ENCODE measurements around the gene GOLGA6L7.
A peak's percentile ranks its signal among the peaks of the same experiment; 100 is the strongest.
"Not testable (repeated sequence)": the region's sequence is repeated elsewhere in the genome, so short reads cannot be mapped to it uniquely, and the experiment has no call there.

The GOLGA6L7 gene

DNA sequence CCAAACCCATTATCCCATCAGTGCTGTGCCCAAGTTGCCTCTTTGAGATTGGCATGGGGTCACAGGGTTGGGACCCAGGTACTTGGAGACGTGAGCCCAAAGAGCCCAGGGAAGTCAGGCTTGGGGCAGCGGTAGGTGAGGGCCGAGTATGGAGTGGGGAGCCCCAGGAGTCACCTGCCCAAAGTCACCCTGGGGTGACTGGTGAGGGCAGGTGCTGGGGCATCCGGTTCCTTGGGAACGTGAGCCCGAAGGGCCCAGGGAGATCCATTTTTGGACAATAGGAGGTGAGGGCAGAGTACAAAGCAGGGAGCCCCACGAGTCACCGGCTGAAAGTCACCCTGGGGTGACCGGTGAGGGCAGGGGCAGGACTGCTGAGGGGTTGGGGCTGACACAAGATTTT is 485 bp downstream of the GOLGA6L7 start:
- not testable (repeated sequence) for DNase-seq (ENCODE audit: extremely low read depth in 1 of 2, low read depth in 1 of 2)

DNA sequence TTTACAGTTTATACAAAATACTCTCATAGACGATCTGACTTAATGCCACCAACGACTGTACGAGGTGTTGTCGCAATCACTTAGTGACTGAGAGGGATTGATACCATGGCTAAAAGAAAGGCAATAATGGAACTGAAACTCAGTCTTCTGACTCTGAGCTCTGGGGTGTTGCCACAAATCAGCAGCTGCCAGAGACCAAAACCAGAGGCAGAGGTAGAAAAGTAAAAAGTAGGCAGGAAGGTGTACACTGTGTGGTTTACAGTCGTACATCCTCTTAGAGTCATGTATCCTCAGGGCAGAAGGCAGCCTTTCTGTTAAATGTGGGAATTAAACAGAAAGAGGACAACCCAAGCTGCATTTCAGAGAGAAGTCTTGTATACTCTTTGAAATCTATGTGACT is 1.2 kb downstream of the GOLGA6L7 start:
- DNase-seq (ENCODE audit: extremely low read depth in 1 of 2, low read depth in 1 of 2) = not testable (repeated sequence)

DNA sequence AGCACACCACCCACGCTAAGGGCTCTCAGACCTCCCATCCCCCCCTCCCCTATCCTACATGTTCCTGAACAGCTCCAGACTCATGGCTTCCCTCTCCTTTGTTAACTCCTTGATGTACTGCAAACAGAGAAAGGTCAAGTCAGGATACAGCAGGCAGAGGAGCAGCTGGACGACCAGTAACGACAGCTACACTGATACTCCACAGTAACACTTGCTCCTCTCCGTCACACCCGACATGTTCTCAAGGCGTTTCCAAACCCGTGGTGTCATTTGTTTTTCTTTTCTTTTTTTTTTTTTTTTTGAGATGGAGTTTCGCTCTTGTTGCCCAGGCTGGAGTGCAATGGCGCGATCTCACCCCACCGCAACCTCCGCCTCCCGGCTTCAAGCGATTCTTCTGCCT is 4.3 kb downstream of the GOLGA6L7 start:
- DNase-seq (ENCODE audit: extremely low read depth in 1 of 2, low read depth in 1 of 2) = not testable (repeated sequence)

DNA sequence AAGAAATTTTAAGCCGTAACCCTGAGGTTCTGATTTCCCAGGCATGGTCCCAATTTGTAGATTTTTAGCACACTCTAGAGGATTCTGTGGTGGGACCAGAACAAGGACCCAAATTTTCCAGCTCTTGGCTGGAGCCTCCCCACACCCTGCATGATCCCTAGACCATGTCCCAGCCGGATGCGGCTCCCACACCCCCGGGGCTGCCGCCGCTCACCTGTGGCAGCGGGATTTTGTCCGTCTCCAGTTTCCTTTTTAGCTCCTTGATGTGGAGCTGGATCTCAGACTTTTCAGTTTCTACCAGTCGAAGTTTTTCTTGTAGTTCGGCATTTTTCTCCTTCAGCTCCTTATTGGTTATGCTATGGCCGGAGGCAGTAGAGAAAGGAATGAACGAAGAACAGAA is 4.9 kb downstream of the GOLGA6L7 start:
- DNase-seq (ENCODE audit: extremely low read depth in 1 of 2, low read depth in 1 of 2) = not testable (repeated sequence)

DNA sequence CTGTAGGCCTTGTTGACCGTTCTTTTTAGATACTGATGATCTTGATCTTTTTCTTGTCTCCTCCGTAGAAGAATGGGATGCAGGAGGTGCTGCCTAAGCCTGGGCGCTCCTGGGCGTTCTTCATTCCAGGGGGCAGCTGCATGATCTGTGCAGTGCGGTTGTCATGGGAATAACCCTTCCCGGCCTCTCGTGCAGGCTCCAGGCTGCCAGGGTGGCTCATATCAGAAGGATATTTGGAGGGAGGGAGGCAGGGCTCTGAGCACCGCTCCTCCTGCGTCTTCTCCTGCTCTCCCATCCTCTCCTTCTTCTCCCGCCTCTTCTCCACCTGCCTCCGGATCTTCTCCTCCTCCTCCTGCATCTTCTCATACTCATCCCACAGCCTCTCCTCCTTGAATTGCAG is 6.2 kb downstream of the GOLGA6L7 start:
- not testable (repeated sequence) for DNase-seq (ENCODE audit: extremely low read depth in 1 of 2, low read depth in 1 of 2)

DNA sequence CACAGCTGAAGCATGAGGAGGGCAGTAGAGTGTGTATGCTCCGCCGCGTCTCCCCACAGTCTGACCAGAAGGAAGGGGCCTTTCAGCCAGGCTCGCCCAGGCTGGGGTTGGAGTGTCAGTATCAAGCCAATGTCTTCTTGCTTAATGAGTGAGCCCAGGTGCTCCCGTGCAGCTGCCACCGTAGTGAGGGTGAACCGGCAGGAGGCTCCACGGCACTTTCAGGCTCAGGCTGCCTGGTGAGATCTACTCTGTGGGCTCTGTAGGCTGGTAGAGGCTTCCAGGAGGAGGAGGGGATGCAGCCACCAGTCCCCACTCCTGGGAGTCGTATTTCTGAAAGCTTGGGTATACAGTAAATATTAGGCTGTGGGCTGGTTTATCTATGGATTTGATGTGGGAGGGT is 8.2 kb downstream of the GOLGA6L7 start:
- not testable (repeated sequence) for DNase-seq (ENCODE audit: extremely low read depth in 1 of 2, low read depth in 1 of 2)

DNA sequence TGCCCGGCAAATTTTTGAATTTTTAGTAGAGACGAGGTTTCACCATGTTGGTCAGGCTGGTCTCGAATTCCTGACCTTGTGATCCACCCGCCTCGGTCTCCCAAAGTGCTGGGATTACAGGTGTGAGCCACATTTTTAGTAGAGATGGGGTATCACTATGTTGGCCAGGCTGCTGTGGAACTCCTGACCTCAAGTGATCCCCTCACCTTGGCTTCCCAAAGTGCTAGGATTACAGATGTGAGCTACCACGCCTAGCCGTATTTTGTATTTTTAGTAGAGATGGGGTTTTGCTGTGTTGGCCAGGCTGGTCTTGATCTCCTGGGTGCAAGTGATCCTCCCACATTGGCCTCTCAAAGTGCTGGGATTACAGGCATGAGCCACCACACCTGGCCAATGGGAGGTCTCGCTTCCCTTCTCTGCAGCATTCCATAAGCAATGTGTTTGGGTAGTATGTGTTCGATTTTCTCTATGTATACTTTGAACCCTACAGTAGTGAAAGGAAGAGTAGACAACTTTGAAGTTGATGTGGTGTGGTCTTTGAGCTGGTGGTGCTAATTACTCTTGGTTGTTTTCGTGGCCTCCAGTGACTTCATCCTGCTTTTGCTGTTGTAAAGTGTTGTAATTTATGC is 13.4 kb downstream of the GOLGA6L7 start:
- not testable (repeated sequence) for DNase-seq (ENCODE audit: extremely low read depth in 1 of 2, low read depth in 1 of 2)

DNA sequence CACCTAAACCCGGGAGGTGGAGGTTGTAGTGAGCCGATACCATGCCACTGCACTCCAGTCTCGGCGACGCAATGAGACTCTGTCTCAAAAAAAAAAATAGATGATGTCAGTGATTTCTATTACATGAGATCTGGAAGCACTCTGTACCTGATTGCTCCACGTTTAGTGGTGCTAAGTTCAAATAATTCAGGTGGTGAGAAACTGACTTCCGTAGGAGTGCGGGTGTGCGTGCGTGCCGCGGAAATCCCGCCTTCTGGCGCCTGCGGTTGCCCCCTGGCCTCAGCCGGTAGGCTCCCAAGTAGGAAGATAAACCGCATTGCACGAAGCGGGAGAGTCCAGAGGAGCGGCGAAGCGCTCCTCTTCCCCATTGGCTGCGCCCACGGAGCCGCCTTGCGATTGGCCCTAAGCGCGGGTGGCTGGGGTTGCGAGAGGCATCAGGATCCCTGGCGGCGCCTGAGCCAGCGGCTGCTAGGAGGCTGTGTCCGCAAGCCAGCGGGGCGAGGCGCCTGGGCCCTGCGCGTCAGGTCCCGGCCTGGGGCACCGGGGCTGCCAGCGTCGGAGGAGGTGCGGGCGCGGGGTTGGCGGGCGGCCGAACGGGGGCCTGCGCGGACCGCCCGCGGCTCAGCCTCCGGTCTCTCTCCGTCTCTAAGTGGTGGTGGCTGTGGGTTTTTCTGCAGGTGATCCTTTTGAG is 16.4 kb downstream of the GOLGA6L7 start:
- DNase-seq (ENCODE audit: extremely low read depth in 1 of 2, low read depth in 1 of 2) = peak; percentile 18 to 33

DNA sequence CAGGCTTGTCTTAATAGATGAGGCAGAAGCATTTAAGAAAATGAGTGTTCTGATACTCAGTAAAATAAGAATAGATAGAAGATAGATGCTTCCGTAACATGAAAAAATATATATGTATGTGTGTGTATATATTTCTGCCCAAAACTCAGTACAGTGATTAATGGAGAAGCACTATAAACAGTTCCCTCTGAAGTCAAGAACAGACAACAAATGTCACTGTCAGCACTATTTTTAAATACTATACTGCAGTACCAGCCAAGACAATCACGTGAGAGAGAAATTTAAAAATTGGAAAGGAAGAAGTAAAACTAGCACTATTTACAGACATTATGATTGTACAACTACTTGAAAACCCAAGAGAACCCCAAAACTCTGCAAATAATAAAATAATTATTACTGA is 27.0 kb downstream of the GOLGA6L7 start:
- not testable (repeated sequence) for DNase-seq (ENCODE audit: extremely low read depth in 1 of 2, low read depth in 1 of 2)

DNA sequence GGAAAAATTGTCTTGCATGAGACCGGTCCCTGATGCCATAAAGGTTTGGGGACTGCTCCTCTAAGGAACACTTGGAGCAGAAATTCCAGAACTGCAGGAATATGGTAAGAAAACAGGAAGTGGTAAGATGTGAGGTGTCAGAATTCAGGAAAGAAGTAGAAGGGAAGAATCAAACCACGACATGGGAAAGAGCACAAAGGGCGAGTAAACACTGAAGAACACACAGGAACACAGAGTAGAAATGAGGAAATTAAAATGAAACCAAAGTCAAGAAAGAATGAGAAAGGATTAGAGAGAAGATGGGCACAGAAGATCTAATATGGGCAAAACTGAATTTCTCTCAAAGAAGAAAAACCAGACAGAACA is 28.5 kb downstream of the GOLGA6L7 start:
- DNase-seq (ENCODE audit: extremely low read depth in 1 of 2, low read depth in 1 of 2) = not testable (repeated sequence)

DNA sequence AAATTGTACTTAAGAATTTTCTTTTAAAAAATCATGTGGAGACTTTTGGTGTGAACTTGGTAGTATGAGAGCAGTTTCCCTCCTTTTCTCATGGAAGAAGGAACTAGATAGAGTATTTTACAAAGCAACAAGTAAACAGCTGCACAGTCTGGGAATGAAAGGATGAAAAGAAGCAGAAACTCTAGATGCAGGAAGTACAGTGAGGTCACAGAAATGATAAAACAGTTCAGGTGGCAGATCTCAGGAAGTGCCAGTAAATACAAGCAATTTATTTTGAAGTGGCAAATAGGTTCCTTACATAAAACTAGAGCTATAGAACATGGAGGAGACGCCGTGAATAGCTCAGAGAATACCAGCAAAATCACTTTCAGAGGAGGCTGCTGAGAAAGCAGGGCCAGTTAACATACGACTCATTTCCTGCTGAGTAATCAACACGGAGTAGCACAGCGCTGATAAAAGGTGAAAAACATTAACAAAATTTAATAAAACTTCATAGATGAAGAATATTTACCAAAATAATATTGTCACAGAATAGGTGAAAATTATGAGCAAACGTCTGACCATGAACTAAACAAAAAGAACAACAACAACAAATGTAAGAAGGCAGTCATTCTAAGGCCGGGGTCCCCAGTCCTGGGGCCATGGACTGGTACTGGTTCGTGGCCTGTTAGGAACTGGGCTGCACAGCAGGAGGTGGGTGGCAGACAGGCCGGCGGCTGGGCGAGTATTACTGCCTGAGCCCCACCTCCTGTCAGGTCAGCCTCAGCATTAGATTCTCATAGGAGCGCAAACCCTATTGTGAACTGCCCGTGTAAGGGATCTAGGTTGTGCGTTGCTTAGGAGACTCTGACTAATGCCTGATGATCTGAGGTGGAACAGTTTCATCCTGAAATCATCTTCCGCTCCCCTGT is 29.2 kb downstream of the GOLGA6L7 start:
- DNase-seq (ENCODE audit: extremely low read depth in 1 of 2, low read depth in 1 of 2) = not testable (repeated sequence)

DNA sequence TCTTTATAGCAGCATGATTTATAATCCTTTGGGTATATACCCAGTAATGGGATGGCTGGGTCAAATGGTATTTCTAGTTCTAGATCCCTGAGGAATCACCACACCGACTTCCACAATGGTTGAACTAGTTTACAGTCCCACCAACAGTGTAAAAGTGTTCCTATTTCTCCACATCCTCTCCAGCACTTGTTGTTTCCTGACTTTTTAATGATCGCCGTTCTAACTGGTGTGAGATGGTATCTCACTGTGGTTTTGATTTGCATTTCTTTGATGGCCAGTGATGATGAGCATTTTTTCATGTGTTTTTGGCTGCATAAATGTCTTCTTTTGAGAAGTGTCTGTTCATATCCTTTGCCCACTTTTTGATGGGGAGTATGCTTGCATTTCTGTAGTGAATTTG is 30.3 kb downstream of the GOLGA6L7 start:
- not testable (repeated sequence) for DNase-seq (ENCODE audit: extremely low read depth in 1 of 2, low read depth in 1 of 2)

DNA sequence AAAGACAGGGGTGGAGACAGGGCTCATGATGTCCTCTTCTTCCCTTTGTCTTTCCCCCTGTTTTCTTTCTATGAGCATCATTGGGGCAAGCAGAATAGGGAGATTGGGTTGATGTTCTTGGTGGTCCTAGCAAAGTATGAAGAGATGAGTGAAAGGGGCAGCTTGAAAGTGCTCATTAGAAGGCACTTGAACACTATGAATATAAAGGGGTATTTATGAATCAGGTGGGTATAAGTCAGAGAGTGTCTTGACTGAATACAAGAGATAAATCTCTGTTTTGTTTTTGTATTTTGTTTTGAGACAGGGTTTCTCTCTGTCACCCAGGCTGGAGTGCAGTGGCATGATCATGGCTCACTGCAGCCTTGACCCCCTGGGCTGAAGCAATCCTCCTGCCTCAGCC is 34.4 kb downstream of the GOLGA6L7 start:
- not testable (repeated sequence) for DNase-seq (ENCODE audit: extremely low read depth in 1 of 2, low read depth in 1 of 2)

DNA sequence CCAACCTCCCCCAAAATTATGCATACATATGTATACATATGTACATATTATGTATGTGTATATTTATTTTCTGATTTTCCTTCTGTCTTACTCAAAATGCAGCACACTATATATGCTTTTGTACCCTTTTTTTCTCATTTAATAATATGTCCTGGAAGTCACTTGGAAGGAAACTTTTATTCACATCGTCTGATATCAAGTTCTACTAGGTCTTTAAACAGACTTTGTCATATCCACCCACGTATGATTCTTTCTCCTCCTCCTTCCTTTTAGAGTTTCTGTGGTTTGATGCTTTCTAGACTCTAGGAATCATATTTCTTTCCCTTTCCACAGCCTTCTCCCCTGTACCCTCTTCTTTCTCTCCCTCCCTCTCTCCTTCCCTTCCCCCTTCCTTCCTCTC is 35.1 kb downstream of the GOLGA6L7 start:
- DNase-seq (ENCODE audit: extremely low read depth in 1 of 2, low read depth in 1 of 2) = not testable (repeated sequence)

DNA sequence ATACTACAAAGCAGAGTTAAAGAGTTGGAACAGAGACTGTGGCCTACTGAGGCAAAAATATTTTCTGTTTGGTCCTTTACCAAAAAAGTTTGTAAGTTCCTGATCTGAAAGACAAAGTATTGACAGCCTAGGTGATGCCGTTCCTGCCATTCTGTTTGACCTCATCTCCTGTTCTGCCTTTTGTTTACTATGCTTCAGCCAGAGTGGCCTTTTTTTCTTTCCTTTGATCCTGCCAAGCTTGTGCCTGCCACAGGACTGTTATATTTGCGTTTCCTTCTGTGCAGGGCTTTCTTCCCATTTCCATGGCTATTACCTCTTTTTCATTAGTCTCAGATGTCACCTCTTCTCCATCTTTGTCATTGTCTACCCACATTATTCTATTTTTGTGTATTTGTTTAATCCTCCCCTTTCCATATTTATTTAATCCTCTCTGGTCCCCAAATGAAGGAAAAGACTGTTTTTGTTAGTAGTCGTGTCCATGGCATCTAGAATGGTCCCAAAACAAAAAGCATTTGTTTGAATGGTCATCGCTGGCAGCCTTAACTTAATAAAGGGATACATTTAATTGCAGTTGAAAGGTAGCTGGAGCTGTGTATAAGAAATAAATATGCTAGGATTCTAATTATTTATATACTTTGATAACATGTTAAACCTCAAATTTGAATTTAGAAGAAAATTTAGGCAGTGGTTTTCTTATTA is 36.4 kb downstream of the GOLGA6L7 start:
- DNase-seq (ENCODE audit: extremely low read depth in 1 of 2, low read depth in 1 of 2) = not testable (repeated sequence)

DNA sequence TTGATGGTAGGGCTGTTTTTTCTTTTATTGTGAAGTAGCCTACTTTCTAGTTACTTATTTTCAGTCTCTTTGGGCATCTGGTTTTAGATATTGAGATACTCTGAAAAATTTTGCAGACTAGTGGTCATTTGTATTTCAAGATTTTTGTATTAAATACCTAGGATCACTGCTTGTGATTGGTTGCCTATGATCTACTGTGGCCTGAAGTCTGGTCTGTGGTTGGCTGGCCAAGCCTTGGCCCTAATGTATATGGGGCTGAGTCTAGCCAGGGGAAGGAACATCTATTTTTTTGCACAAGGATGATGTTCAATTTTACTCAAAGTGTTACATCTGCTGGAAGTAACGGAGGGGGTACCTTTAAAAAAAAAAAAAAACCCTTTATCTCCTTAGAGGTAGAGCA is 38.0 kb downstream of the GOLGA6L7 start:
- DNase-seq (ENCODE audit: extremely low read depth in 1 of 2, low read depth in 1 of 2) = not testable (repeated sequence)

DNA sequence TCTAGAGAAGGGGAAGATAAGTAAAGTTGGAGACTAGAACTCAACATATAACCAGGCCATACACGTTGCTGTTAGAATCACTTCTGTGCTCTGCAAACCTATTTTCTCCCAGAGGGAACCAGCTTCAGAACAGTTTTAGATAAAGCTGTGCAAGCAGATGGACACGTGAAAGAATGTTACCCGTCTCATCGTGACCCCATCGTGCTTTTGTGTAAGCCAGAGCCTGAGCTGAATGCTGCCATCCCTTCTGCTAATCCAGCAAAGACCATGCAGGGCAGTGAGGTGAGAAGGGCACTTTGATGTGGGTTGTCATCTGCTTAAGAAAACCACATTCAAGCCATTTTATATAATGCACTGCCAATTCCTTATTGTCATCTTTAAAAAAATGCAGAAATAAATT is 40.3 kb downstream of the GOLGA6L7 start:
- DNase-seq (ENCODE audit: extremely low read depth in 1 of 2, low read depth in 1 of 2) = not testable (repeated sequence)

DNA sequence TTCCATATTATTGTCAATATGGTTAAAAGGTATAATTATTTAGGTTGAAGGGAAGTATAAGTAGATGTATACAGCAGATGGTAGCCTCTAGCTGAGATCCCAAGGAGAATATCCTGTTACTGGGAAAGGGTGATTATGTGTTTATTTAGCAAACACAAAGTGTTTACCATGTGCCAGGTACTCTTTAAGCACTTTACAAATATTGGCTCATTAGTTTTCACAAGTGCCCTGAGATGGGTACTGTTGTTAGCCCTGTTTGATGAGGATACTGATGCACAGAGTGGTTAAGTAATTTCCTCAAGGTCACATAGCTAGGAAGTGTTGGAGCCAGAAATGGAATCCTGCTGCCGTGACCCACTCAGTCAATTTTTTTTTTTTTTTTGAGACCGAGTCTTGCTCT is 48.1 kb downstream of the GOLGA6L7 start:
- not testable (repeated sequence) for DNase-seq (ENCODE audit: extremely low read depth in 1 of 2, low read depth in 1 of 2)

DNA sequence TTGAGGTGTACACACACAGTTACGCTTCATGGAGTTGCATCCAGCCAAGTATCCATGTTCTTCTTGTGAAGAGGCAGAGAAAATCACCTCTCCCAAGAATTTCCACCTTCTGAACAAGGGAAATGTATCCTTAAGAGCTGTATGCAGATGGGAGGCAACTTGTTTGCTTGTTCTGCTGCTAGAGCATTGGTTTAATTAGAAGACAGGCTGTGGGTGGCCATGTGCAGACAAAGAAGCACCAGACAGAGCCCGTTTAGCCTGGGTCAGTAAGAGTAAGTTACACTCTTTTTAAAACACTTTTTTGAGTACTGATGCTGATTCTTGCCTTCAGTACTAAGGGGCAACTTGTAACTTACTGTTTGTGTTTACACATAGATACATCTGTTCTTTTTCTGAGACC is 50.2 kb downstream of the GOLGA6L7 start:
- not testable (repeated sequence) for DNase-seq (ENCODE audit: extremely low read depth in 1 of 2, low read depth in 1 of 2)

DNA sequence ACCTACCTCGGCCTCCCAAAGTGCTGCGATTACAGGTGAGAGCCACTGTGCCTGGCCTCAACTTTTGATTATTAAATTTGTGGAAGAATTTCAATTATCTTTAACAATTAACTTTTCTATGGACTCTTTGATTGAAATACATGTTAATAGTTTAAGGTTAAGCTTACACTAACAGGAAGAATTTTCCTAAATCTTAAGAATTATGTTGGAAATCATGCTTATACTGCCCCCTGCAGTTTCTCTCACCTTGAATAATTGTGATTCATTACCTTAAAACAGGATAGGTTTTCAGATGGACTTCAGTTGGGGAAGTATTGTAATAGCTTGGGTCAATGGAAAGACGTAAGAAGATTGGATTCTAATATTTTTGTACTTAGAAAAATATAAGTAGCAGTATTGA is 54.2 kb downstream of the GOLGA6L7 start:
- not testable (repeated sequence) for DNase-seq (ENCODE audit: extremely low read depth in 1 of 2, low read depth in 1 of 2)

All from activated CD8-positive, alpha-beta memory T cell treated with anti-CD3 and anti-CD28 coated beads for 1 hour (primary cell).